ENCODE measurements around the gene TPP1.

TPP1 gene

DNA sequence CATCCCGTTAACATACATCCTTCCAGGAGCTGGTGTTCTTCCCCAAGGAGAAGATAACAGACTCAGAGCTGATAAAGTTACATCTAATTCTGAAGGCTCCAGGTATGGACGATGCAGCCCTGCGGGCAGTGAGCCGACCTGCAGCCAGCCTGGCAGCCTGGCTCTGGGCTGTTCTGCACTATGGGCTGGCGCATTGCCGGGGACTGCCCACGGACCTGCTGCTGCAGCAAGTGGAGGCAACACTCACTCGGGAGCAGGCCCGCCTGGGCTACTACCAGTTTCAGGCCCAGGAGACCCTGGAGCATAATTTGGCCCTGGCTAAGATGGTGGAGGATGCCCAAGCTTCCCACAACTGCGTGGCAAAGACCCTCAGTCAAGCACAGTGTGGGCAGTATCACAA is 55.6 kb downstream of the TPP1 start:
- TF ChIP-seq, protein P1, sequence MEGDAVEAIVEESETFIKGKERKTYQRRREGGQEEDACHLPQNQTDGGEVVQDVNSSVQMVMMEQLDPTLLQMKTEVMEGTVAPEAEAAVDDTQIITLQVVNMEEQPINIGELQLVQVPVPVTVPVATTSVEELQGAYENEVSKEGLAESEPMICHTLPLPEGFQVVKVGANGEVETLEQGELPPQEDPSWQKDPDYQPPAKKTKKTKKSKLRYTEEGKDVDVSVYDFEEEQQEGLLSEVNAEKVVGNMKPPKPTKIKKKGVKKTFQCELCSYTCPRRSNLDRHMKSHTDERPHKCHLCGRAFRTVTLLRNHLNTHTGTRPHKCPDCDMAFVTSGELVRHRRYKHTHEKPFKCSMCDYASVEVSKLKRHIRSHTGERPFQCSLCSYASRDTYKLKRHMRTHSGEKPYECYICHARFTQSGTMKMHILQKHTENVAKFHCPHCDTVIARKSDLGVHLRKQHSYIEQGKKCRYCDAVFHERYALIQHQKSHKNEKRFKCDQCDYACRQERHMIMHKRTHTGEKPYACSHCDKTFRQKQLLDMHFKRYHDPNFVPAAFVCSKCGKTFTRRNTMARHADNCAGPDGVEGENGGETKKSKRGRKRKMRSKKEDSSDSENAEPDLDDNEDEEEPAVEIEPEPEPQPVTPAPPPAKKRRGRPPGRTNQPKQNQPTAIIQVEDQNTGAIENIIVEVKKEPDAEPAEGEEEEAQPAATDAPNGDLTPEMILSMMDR (IDR thresholded peaks at IDR 0.05; ENCODE audit: low read depth, low read length, missing control alignments), result no peak
- DNase-seq (ENCODE audit: extremely low read depth, low read depth), result no peak
- H3K4me3 ChIP-seq (replicated peaks; ENCODE audit: low read depth, low read length), result no peak overlapping the region

DNA sequence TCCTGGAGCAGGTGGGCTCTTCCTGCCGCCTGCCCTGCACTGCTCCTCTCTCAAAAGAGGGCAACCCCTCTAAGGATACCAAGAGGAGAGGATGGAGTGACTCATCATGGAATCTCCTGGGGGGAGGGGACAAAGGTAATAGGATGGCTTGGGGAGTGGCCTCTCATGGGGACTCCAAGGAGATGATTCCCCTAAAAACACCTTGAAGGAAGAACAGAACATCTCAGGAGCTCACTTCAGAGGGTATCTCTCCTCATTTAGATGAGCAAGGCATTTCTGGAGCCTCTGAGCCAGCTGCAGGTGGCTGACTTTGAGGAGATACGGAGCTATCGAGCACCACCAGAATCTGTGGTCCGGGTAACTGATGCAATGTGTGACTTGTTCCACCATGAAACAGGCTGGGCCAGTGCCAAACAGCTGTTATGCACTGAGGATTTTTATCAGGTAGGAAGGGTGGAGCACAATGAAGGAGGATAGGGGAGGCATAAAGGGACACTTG is 56.1 kb downstream of the TPP1 start:
- TF ChIP-seq, protein P1 (IDR thresholded peaks at IDR 0.05; ENCODE audit: low read depth, low read length, missing control alignments), result no peak
- no peak for DNase-seq (ENCODE audit: extremely low read depth, low read depth)
- no peak overlapping the region for H3K4me3 ChIP-seq (replicated peaks; ENCODE audit: low read depth, low read length)

Data from HFF-Myc (cell line).